ENCODE measurements around the gene SAMD15.

The SAMD15 gene

DNA sequence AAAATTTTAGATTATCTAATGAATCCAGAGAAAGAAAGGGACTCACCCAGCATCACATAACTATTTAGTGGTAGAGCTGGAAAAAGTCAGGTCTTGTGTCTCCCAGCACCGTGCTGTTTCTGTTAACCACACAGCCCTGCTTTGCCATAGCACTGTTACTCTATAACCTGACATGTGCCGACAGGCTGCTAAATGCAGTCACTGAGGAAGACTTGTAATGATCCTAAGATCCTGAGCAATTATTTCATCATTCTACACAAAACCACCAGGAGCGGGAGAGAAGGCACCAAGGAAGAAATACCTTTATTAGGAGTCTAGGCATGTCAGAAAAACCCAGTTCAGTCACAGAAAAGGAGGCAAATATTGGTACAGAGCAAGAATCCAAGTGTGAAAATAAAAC, 49.2 kb downstream of the SAMD15 start:
- Histone ChIP-seq H3K9me3 (ENCODE audit: insufficient read depth, low read length) (no peaks in the 10 kb centered on the region), H3K4me2 (ENCODE audit: low read depth, low read length, poor library complexity, severe bottlenecking) (no peak overlapping the region), H3K36me3 (ENCODE audit: low read length) (peaks cover 5% of the 10 kb centered on the region; the same call in 1 of the 2 replicates), H3K4me3 (ENCODE audit: insufficient read depth, low read length, poor library complexity, severe bottlenecking) (no peak overlapping the region), H4K20me1 (ENCODE audit: low read depth, low read length) (no peaks in the 10 kb centered on the region), H3F3A (ENCODE audit: insufficient read depth) (no peaks in the 10 kb centered on the region), H3K9ac (ENCODE audit: low read length) (no peak overlapping the region), H3K9me2 (replicated peaks; ENCODE audit: insufficient read depth, low read length) (no peaks in the 10 kb centered on the region), H3K27ac (ENCODE audit: low read depth, low read length) (no peak overlapping the region), H2AFZ (ENCODE audit: low read depth, low read length, severe bottlenecking) (no peak overlapping the region), H3K27me3 (ENCODE audit: low read length) (no peaks in the 10 kb centered on the region), H3K79me2 (ENCODE audit: insufficient read depth, low read length) (no peaks in the 10 kb centered on the region)
- TF ChIP-seq, protein P1, sequence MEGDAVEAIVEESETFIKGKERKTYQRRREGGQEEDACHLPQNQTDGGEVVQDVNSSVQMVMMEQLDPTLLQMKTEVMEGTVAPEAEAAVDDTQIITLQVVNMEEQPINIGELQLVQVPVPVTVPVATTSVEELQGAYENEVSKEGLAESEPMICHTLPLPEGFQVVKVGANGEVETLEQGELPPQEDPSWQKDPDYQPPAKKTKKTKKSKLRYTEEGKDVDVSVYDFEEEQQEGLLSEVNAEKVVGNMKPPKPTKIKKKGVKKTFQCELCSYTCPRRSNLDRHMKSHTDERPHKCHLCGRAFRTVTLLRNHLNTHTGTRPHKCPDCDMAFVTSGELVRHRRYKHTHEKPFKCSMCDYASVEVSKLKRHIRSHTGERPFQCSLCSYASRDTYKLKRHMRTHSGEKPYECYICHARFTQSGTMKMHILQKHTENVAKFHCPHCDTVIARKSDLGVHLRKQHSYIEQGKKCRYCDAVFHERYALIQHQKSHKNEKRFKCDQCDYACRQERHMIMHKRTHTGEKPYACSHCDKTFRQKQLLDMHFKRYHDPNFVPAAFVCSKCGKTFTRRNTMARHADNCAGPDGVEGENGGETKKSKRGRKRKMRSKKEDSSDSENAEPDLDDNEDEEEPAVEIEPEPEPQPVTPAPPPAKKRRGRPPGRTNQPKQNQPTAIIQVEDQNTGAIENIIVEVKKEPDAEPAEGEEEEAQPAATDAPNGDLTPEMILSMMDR (IDR thresholded peaks at IDR 0.05; ENCODE audit: insufficient read depth, low read length, poor library complexity, severe bottlenecking) = no peak
- no peak for TF ChIP-seq EZH2phosphoT487 (conservative IDR thresholded peaks at IDR 0.05; ENCODE audit: low read length)

DNA sequence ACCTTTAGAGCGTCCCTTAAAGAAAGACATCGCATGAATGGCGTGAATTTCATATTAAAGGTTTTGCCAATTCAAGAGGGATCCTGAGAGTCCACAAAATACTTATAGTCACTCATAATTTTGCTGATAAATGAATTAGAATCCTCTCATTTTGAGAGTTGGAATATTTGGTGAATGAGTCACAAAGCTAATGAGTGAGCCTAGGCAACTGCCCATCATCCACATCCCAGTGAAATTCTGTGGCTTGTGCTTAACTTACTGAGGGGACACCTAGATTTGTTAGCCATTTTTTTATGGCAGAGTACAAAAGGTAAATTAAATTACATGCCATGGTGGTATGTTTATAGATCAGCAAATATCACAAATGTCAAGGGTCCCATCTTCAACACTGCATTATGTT, 58.9 kb downstream of the SAMD15 start:
- Histone ChIP-seq H4K20me1 (ENCODE audit: low read depth, low read length) (no peaks in the 10 kb centered on the region), H3K79me2 (ENCODE audit: insufficient read depth, low read length) (no peaks in the 10 kb centered on the region), H3K27me3 (ENCODE audit: low read length) (no peaks in the 10 kb centered on the region), H3F3A (ENCODE audit: insufficient read depth) (no peaks in the 10 kb centered on the region), H3K9me2 (replicated peaks; ENCODE audit: insufficient read depth, low read length) (no peaks in the 10 kb centered on the region), H3K27ac (ENCODE audit: low read depth, low read length) (no peak overlapping the region), H3K4me3 (ENCODE audit: insufficient read depth, low read length, poor library complexity, severe bottlenecking) (no peak overlapping the region), H3K36me3 (ENCODE audit: low read length) (peaks cover 16% of the 10 kb centered on the region), H3K4me2 (ENCODE audit: low read depth, low read length, poor library complexity, severe bottlenecking) (no peak overlapping the region), H3K9me3 (ENCODE audit: insufficient read depth, low read length) (no peaks in the 10 kb centered on the region), H2AFZ (ENCODE audit: low read depth, low read length, severe bottlenecking) (no peak overlapping the region), H3K9ac (ENCODE audit: low read length) (no peak overlapping the region)
- TF ChIP-seq, protein P1 (IDR thresholded peaks at IDR 0.05; ENCODE audit: insufficient read depth, low read length, poor library complexity, severe bottlenecking) = no peak
- TF ChIP-seq EZH2phosphoT487 (conservative IDR thresholded peaks at IDR 0.05; ENCODE audit: low read length) = no peak

DNA sequence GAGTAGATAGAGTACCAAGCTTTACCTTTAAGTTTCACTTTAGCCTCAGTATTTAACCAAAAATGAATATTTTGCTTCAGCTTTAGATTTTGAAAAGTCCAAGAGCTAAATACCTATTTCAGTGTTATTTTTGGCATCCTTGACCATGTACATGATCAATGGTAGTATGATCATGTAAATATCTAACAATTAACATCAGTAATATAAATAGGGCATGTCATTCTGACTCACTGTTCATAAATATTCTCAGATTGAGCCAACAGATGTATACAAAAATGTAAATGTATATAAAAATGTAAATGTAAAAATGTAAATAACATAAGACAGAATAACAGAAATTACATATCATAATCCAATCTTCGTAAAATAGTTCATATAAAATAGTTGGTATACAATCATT, 61.4 kb downstream of the SAMD15 start:
- H3K9ac ChIP-seq (ENCODE audit: low read length) = no peak overlapping the region
- no peak overlapping the region for H2AFZ ChIP-seq (ENCODE audit: low read depth, low read length, severe bottlenecking)
- no peaks in the 10 kb centered on the region for H3K27me3 ChIP-seq (ENCODE audit: low read length)
- TF ChIP-seq, protein P1 (IDR thresholded peaks at IDR 0.05; ENCODE audit: insufficient read depth, low read length, poor library complexity, severe bottlenecking) = no peak
- TF ChIP-seq EZH2phosphoT487 (conservative IDR thresholded peaks at IDR 0.05; ENCODE audit: low read length) = no peak
- no peaks in the 10 kb centered on the region; the same call in 1 of the 2 replicates for H3K36me3 ChIP-seq (ENCODE audit: low read length)
- no peaks in the 10 kb centered on the region for H4K20me1 ChIP-seq (ENCODE audit: low read depth, low read length)
- no peak overlapping the region for H3K4me3 ChIP-seq (ENCODE audit: insufficient read depth, low read length, poor library complexity, severe bottlenecking)
- no peak overlapping the region for H3K27ac ChIP-seq (ENCODE audit: low read depth, low read length)
- H3K9me3 ChIP-seq (ENCODE audit: insufficient read depth, low read length) = no peaks in the 10 kb centered on the region
- no peaks in the 10 kb centered on the region for H3F3A ChIP-seq (ENCODE audit: insufficient read depth)
- H3K4me2 ChIP-seq (ENCODE audit: low read depth, low read length, poor library complexity, severe bottlenecking) = no peak overlapping the region
- no peaks in the 10 kb centered on the region for H3K9me2 ChIP-seq (replicated peaks; ENCODE audit: insufficient read depth, low read length)
- H3K79me2 ChIP-seq (ENCODE audit: insufficient read depth, low read length) = no peaks in the 10 kb centered on the region

Measured in SU-DHL-6 (cell line).